SK-N-SH (cell line): ENCODE results near the gene TERT. TPM values are rescaled to one million over a fixed set of nuclear protein-coding genes. Genes with fewer than 3 reads are reported as not detected.

Experiments
- CTCF ChIA-PET: fragments of 300-600, 350-600 bp; formaldehyde crosslinking; extraction: SDS; loops from one replicate; lab custom pipeline; 2021; lab: Yijun Ruan, JAX
- POLR2A ChIA-PET: fragments of 350-600 bp; sonication (Branson Sonifier 250); formaldehyde crosslinking; extraction: SDS; loops from one replicate; lab custom pipeline; 2020; ENCODE audit warnings: antibody characterized with exemption, inconsistent platforms; lab: Yijun Ruan, JAX
- DNase-seq: peaks from one replicate; pipeline ENCODE4 v3.0.0; 2012
- H2AFZ ChIP-seq: fragments of 200-600 bp; sonication (generic); 2 replicates; pipeline ENCODE4 v1.8.1; 2016; ENCODE audit warnings: antibody characterized with exemption, mild to moderate bottlenecking, low read depth
- H3F3A ChIP-seq: fragments of 200-600 bp; sonication (generic); replicated peaks from 2 replicates; pipeline ENCODE3; 2016; ENCODE audit warnings: antibody characterized with exemption, mild to moderate bottlenecking; ENCODE audit not compliant: insufficient read depth
- H3K27ac ChIP-seq, 2 experiments: fragments of 200-500 bp in 1 of 2; fragments of 200-600 bp in 1 of 2; sonication (Bioruptor generic) in 1 of 2; sonication (generic), shearing (Covaris generic) in 1 of 2; 2 replicates each; pipeline versions ENCODE4 v1.5.1 to v1.6.1; 2014 to 2016; ENCODE audit warnings: low read depth in 2 of 2, inconsistent platforms in 1 of 2, low read length in 1 of 2, mild to moderate bottlenecking in 1 of 2, mixed read lengths in 1 of 2
- H3K27me3 ChIP-seq: fragments of 200-600 bp; sonication (generic), shearing (Covaris generic); 2 replicates; pipeline ENCODE4 v1.6.1; 2016; ENCODE audit warnings: mixed run types; ENCODE audit not compliant: insufficient read depth
- H3K36me3 ChIP-seq, 2 experiments: fragments of 200-500 bp in 1 of 2; fragments of 200-600 bp in 1 of 2; sonication (Bioruptor generic) in 1 of 2; sonication (generic) in 1 of 2; replicated peaks in 1 of 2; 2 replicates each; pipeline versions ENCODE3 to v1.5.1; 2014 to 2016; ENCODE audit warnings: low read length in 1 of 2, mild to moderate bottlenecking in 1 of 2; ENCODE audit not compliant: insufficient read depth in 2 of 2, control insufficient read depth in 1 of 2
- H3K4me1 ChIP-seq, 2 experiments: fragments of 200-500 bp in 1 of 2; fragments of 200-600 bp in 1 of 2; sonication (Bioruptor generic) in 1 of 2; sonication (generic), shearing (Covaris generic) in 1 of 2; 2 replicates each; pipeline versions ENCODE4 v1.5.1 to v1.6.1; 2014 to 2016; ENCODE audit warnings: low read depth in 1 of 2, low read length in 1 of 2, mixed run types in 1 of 2; ENCODE audit not compliant: insufficient read depth in 2 of 2, control insufficient read depth in 1 of 2
- H3K4me2 ChIP-seq: fragments of 200-600 bp; sonication (generic), shearing (Covaris generic); 2 replicates; pipeline ENCODE4 v1.6.1; 2017; ENCODE audit warnings: mixed run types
- H3K4me3 ChIP-seq, 2 experiments: fragments of 200-500 bp in 1 of 2; fragments of 200-600 bp in 1 of 2; sonication (Bioruptor generic) in 1 of 2; sonication (generic), shearing (Covaris generic) in 1 of 2; 2 replicates each; pipeline versions ENCODE4 v1.5.1 to v1.8.1; 2014 to 2016; ENCODE audit warnings: low read depth in 2 of 2, inconsistent platforms in 1 of 2, low read length in 1 of 2, mild to moderate bottlenecking in 1 of 2, mixed read lengths in 1 of 2, moderate library complexity in 1 of 2
- H3K79me2 ChIP-seq: fragments of 200-600 bp; sonication (generic); 2 replicates; pipeline ENCODE4 v1.8.1; 2017; ENCODE audit warnings: mild to moderate bottlenecking; ENCODE audit not compliant: insufficient read depth
- H3K9ac ChIP-seq: fragments of 200-600 bp; sonication (generic); 2 replicates; pipeline ENCODE4 v1.6.1; 2017; ENCODE audit warnings: mixed run types
- H3K9me2 ChIP-seq: fragments of 200-600 bp; sonication (generic); 2 replicates; pipeline ENCODE4 v1.6.1; 2017; ENCODE audit warnings: mixed run types
- H3K9me3 ChIP-seq: fragments of 200-600 bp; sonication (generic); 2 replicates; pipeline ENCODE4 v1.6.1; 2017; ENCODE audit warnings: mixed run types, mild to moderate bottlenecking, moderate library complexity
- H4K20me1 ChIP-seq: fragments of 200-600 bp; sonication (generic); 2 replicates; pipeline ENCODE4 v1.6.1; 2017; ENCODE audit warnings: mild to moderate bottlenecking, mixed run types; ENCODE audit not compliant: insufficient read depth
- ELF1 ChIP-seq: IDR thresholded peaks from 2 replicates; pipeline ENCODE4 v1.4.0; 2012
- RFX5 ChIP-seq: IDR thresholded peaks from 2 replicates; pipeline ENCODE4 v1.6.1; 2012; ENCODE audit warnings: mild to moderate bottlenecking, improper control_type of control experiment, low read length
- WGBS: methylation state at CpG from one replicate; pipeline ENCODE4 v1.1.6; 2017; ENCODE audit warnings: low lambda C conversion rate; 5-methylcytosine and 5-hydroxymethylcytosine counted together
- polyA plus RNA-seq, 3 experiments: library from polyadenylated mRNA; depleted of rRNA; stranded (reverse); fragments of >200 nt; gene quantifications; 2 replicates each; pipeline ENCODE4 v1.2.3, GENCODE V29; 2012
- TF ChIP-seq, protein P1 (sequence below): IDR thresholded peaks from 2 replicates; pipeline ENCODE4; 2012
- TF ChIP-seq, protein P2 (sequence below): IDR thresholded peaks from 2 replicates; pipeline ENCODE4 v1.6.1; 2012; ENCODE audit warnings: mild to moderate bottlenecking, low read depth, low read length, moderate library complexity
- TF ChIP-seq, protein P3 (sequence below): fragments of 150-350 bp; IDR thresholded peaks from 2 replicates; pipeline ENCODE4 v1.6.1; 2017; ENCODE audit warnings: antibody characterized with exemption, low read length, low read depth, borderline replicate concordance
- TF ChIP-seq, protein P4 (sequence below): fragments of 150-350 bp; IDR thresholded peaks from 2 replicates; pipeline ENCODE4 v1.6.1; 2016; ENCODE audit warnings: mild to moderate bottlenecking, low read depth, low read length

Gene TERT
- polyA plus RNA-seq, 1 of the 3 experiments (the other 2 are of a cell fraction) = 2.4 TPM

DNA sequence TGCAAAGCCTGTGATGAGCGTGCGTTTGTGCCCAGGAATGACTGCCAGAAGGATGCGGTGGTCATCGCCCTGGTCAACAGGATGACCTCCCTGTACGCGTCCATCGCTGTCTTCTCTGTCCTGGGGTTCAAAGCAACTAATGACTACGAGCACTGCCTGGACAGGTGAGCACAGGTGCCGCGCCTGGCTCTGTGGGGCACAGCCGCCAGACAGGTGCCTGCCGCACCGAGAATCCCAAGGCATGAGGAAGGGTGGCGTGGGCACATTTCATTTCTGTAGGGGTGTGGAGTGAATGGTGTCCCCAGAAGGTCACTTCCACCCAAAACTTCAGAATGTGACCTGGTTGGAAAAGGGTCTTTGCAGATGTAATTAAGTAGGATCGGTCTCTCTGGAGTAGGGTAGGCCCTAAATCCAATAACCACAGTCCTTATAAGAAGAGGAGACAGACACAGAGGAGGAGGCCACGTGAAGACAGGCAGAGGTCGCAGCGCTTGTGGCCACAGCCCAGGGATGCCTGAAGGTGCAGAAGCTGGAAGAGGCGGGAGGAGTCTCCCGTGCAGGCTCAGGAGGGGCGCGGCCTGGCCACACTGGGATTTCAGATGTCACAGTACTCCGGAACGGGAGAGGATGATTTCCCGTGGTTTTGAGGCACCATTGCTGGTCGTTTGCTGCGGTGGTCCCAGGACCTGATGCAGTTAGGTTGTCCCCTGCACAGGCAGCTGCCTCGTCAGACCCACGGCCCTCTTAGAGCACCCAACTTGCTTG is 54.2 kb downstream of the TERT start:
- Histone ChIP-seq H3F3A (no peaks in the 10 kb centered on the region), H3K79me2 (no peaks in the 10 kb centered on the region), H3K9ac (no peak overlapping the region), H3K9me3 (no peaks in the 10 kb centered on the region; the same call in 1 of the 2 replicates), H3K4me3 (no peak overlapping the region), H3K9me2 (no peaks in the 10 kb centered on the region), H2AFZ (no peak overlapping the region), H3K27me3 (peaks cover 13% of the 10 kb centered on the region), H3K4me1 (no peaks in the 10 kb centered on the region; a peak in 1 of 4 replicates), H3K4me2 (no peak overlapping the region), H3K27ac (no peak overlapping the region), H3K36me3 (no peaks in the 10 kb centered on the region), H4K20me1 (no peaks in the 10 kb centered on the region)
- 39% methylated on average over 25 of the region's 29 CpGs for WGBS
- POLR2A ChIA-PET = no interaction called here
- CTCF ChIA-PET = no interaction called here
- DNase-seq = no peak
- TF ChIP-seq, protein P1, sequence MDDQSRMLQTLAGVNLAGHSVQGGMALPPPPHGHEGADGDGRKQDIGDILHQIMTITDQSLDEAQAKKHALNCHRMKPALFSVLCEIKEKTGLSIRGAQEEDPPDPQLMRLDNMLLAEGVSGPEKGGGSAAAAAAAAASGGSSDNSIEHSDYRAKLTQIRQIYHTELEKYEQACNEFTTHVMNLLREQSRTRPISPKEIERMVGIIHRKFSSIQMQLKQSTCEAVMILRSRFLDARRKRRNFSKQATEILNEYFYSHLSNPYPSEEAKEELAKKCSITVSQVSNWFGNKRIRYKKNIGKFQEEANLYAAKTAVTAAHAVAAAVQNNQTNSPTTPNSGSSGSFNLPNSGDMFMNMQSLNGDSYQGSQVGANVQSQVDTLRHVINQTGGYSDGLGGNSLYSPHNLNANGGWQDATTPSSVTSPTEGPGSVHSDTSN = no peak
- TF ChIP-seq, protein P2, sequence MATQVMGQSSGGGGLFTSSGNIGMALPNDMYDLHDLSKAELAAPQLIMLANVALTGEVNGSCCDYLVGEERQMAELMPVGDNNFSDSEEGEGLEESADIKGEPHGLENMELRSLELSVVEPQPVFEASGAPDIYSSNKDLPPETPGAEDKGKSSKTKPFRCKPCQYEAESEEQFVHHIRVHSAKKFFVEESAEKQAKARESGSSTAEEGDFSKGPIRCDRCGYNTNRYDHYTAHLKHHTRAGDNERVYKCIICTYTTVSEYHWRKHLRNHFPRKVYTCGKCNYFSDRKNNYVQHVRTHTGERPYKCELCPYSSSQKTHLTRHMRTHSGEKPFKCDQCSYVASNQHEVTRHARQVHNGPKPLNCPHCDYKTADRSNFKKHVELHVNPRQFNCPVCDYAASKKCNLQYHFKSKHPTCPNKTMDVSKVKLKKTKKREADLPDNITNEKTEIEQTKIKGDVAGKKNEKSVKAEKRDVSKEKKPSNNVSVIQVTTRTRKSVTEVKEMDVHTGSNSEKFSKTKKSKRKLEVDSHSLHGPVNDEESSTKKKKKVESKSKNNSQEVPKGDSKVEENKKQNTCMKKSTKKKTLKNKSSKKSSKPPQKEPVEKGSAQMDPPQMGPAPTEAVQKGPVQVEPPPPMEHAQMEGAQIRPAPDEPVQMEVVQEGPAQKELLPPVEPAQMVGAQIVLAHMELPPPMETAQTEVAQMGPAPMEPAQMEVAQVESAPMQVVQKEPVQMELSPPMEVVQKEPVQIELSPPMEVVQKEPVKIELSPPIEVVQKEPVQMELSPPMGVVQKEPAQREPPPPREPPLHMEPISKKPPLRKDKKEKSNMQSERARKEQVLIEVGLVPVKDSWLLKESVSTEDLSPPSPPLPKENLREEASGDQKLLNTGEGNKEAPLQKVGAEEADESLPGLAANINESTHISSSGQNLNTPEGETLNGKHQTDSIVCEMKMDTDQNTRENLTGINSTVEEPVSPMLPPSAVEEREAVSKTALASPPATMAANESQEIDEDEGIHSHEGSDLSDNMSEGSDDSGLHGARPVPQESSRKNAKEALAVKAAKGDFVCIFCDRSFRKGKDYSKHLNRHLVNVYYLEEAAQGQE = no peak
- no peak for TF ChIP-seq ELF1
- no peak for TF ChIP-seq RFX5
- TF ChIP-seq, protein P3, sequence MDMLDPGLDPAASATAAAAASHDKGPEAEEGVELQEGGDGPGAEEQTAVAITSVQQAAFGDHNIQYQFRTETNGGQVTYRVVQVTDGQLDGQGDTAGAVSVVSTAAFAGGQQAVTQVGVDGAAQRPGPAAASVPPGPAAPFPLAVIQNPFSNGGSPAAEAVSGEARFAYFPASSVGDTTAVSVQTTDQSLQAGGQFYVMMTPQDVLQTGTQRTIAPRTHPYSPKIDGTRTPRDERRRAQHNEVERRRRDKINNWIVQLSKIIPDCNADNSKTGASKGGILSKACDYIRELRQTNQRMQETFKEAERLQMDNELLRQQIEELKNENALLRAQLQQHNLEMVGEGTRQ = no peak
- TF ChIP-seq, protein P4, sequence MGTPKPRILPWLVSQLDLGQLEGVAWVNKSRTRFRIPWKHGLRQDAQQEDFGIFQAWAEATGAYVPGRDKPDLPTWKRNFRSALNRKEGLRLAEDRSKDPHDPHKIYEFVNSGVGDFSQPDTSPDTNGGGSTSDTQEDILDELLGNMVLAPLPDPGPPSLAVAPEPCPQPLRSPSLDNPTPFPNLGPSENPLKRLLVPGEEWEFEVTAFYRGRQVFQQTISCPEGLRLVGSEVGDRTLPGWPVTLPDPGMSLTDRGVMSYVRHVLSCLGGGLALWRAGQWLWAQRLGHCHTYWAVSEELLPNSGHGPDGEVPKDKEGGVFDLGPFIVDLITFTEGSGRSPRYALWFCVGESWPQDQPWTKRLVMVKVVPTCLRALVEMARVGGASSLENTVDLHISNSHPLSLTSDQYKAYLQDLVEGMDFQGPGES = no peak
